Liver (tissue), 9 donors: ENCODE data around the gene PIWIL4. TPM values are rescaled to one million over a fixed set of nuclear protein-coding genes. Genes with fewer than 3 reads are reported as not detected.

Source experiments
- DNase-seq: peaks from one replicate; pipeline ENCODE4 v3.0.0-alpha.2; 2017; ENCODE audit warnings: low spot score
- H3K27ac ChIP-seq, 2 donors: one replicate each; pipeline ENCODE4 v1.7.0; 2013; ENCODE audit warnings: inconsistent platforms in 2 of 2, low read length in 2 of 2, control low read depth in 1 of 2, low read depth in 1 of 2, mild to moderate bottlenecking in 1 of 2
- H3K27me3 ChIP-seq, 4 donors: one replicate each; pipeline versions ENCODE4 v1.6.1 to v1.7.0; 2013; ENCODE audit warnings: low read length in 3 of 4, inconsistent platforms in 1 of 4, mild to moderate bottlenecking in 1 of 4, moderate library complexity in 1 of 4; ENCODE audit not compliant: control insufficient read depth in 4 of 4, insufficient read depth in 4 of 4
- H3K36me3 ChIP-seq, 4 donors: one replicate each; pipeline versions ENCODE4 v1.6.1 to v1.7.0; 2013; ENCODE audit warnings: low read length in 3 of 4, mild to moderate bottlenecking in 3 of 4, low read depth in 1 of 4, moderate library complexity in 1 of 4; ENCODE audit not compliant: control insufficient read depth in 4 of 4, insufficient read depth in 3 of 4
- H3K4me1 ChIP-seq, 4 donors: one replicate each; pipeline versions ENCODE4 v1.6.1 to v1.7.0; 2013; ENCODE audit warnings: low read length in 3 of 4, mild to moderate bottlenecking in 3 of 4, moderate library complexity in 1 of 4; ENCODE audit not compliant: control insufficient read depth in 4 of 4, insufficient read depth in 4 of 4
- H3K4me3 ChIP-seq, 3 donors: one replicate each; pipeline versions ENCODE4 v1.6.1 to v1.7.0; 2013; ENCODE audit warnings: low read length in 3 of 3, control low read depth in 1 of 3, low read depth in 1 of 3, mild to moderate bottlenecking in 1 of 3
- H3K9ac ChIP-seq, 2 donors: one replicate each; pipeline ENCODE4 v1.7.0; 2013; ENCODE audit warnings: low read length in 2 of 2, mild to moderate bottlenecking in 2 of 2, moderate library complexity in 2 of 2, control low read depth in 1 of 2, low read depth in 1 of 2
- H3K9me3 ChIP-seq, 4 donors: one replicate each; pipeline versions ENCODE4 v1.6.1 to v1.7.0; 2013; ENCODE audit warnings: low read length in 3 of 4; ENCODE audit not compliant: control insufficient read depth in 4 of 4
- ATF3 ChIP-seq: IDR thresholded peaks from 2 replicates; pipeline ENCODE4 v1.6.1; 2016; ENCODE audit warnings: antibody characterized with exemption
- CTCF ChIP-seq: fragments of 150-350 bp; IDR thresholded peaks from 2 replicates; pipeline ENCODE4 v1.5.1; 2017; ENCODE audit warnings: improper control_type of control experiment, low read depth, low read length; ENCODE audit not compliant: missing input control
- EGR1 ChIP-seq, 2 donors: IDR thresholded peaks; 2 replicates each; pipeline ENCODE4 v1.6.1; 2016 to 2018; ENCODE audit warnings: antibody characterized with exemption in 2 of 2, low read depth in 2 of 2
- FOXA1 ChIP-seq: IDR thresholded peaks from 2 replicates; pipeline ENCODE4 v1.6.1; 2016; ENCODE audit warnings: antibody characterized with exemption
- FOXA2 ChIP-seq: IDR thresholded peaks from 2 replicates; pipeline ENCODE4 v1.6.1; 2016; ENCODE audit warnings: antibody characterized with exemption
- GABPA ChIP-seq, 2 donors: IDR thresholded peaks in 1 of 2; conservative IDR thresholded peaks in 1 of 2; 2 replicates each; pipeline ENCODE4 v1.6.1; 2016; ENCODE audit warnings: antibody characterized with exemption in 2 of 2, mild to moderate bottlenecking in 1 of 2, moderate library complexity in 1 of 2
- HNF4A ChIP-seq, 2 donors: conservative IDR thresholded peaks; 2 replicates each; pipeline ENCODE4 v1.6.1; 2016; ENCODE audit warnings: antibody characterized with exemption in 2 of 2, mild to moderate bottlenecking in 2 of 2
- HNF4G ChIP-seq: IDR thresholded peaks from 2 replicates; pipeline ENCODE4 v1.6.1; 2016; ENCODE audit warnings: antibody characterized with exemption
- JUND ChIP-seq, 2 donors: IDR thresholded peaks; 2 replicates each; pipeline ENCODE4 v1.6.1; 2016; ENCODE audit warnings: antibody characterized with exemption in 2 of 2
- MAX ChIP-seq: IDR thresholded peaks from 2 replicates; pipeline ENCODE4 v1.6.1; 2016; ENCODE audit warnings: antibody characterized with exemption
- NR2F2 ChIP-seq: IDR thresholded peaks from 2 replicates; pipeline ENCODE4 v1.6.1; 2016; ENCODE audit warnings: antibody characterized with exemption
- RAD21 ChIP-seq, 2 donors: IDR thresholded peaks; 2 replicates each; pipeline ENCODE4 v1.6.1; 2016; ENCODE audit warnings: antibody characterized with exemption in 2 of 2, mild to moderate bottlenecking in 2 of 2
- REST ChIP-seq: IDR thresholded peaks from 2 replicates; pipeline ENCODE4 v1.6.1; 2016; ENCODE audit warnings: antibody characterized with exemption, mild to moderate bottlenecking
- RXRA ChIP-seq, 2 donors: IDR thresholded peaks; 2 replicates each; pipeline ENCODE4 v1.6.1; 2017 to 2018; ENCODE audit warnings: antibody characterized with exemption in 2 of 2, mild to moderate bottlenecking in 1 of 2
- SP1 ChIP-seq: IDR thresholded peaks from 2 replicates; pipeline ENCODE4 v1.6.1; 2018; ENCODE audit warnings: antibody characterized with exemption, mild to moderate bottlenecking
- TAF1 ChIP-seq: conservative IDR thresholded peaks from 2 replicates; pipeline ENCODE4 v1.6.1; 2016; ENCODE audit warnings: antibody characterized with exemption, mild to moderate bottlenecking
- YY1 ChIP-seq: IDR thresholded peaks from 2 replicates; pipeline ENCODE4 v1.6.1; 2016; ENCODE audit warnings: antibody characterized with exemption, mild to moderate bottlenecking
- ZBTB33 ChIP-seq: IDR thresholded peaks from 2 replicates; pipeline ENCODE4 v1.6.1; 2016; ENCODE audit warnings: antibody characterized with exemption
- WGBS: extraction: QIAGEN DNeasy Blood & Tissue Kit; methylation state at CpG from one replicate; pipeline ENCODE4 v1.1.7; 2013; 5-methylcytosine and 5-hydroxymethylcytosine counted together
- polyA plus RNA-seq, 2 donors: library from polyadenylated mRNA; stranded (reverse) in 1 of 2; unstranded in 1 of 2; fragments of 200-250 nt in 1 of 2; fragments of >200 nt in 1 of 2; fragmentation: Nextera tagmentation in 1 of 2; extraction: Ambion mirVana in 1 of 2; gene quantifications; one replicate each; pipeline versions ENCODE4 v1.2.1 to v1.2.3, GENCODE V29; 2013 to 2015
- total RNA-seq, 2 donors: library from RNA; depleted of rRNA; stranded (reverse); fragments of >200 nt; gene quantifications; one replicate each; pipeline ENCODE4 v1.2.3, GENCODE V29; 2014
- donor health status: healthy.
- donor health status: healthy.
- donor health status: healthy.
- donor health status: healthy.
- donor health status: healthy.

Gene PIWIL4
- total and polyA plus RNA-seq, 4 donors, result 0.18 to 1.5 (median 0.51) TPM

GRCh38 chr11:94559361-94559760, 7.8 kb upstream of the PIWIL4 start:
- H3K4me3 ChIP-seq, result no peak overlapping the region
- TF ChIP-seq ZBTB33 (no peak), MAX (no peak), TAF1 (no peak), YY1 (no peak), REST (no peak), EGR1 (IDR thresholded peaks at IDR 0.05; ENCODE audit: low read depth in 2 of 2) (no peak), JUND (IDR thresholded peaks at IDR 0.05) (no peak)
- no peak overlapping the region for H3K9ac ChIP-seq
- no peaks in the 10 kb centered on the region for H3K27me3 ChIP-seq
- H3K27ac ChIP-seq, result no peak overlapping the region
- H3K36me3 ChIP-seq, result no peaks in the 10 kb centered on the region
- no peaks in the 10 kb centered on the region for H3K9me3 ChIP-seq
- no peaks in the 10 kb centered on the region for H3K4me1 ChIP-seq
- DNase-seq, result no peak
- 82% methylated on average over 2 of the region's 2 CpGs for WGBS

GRCh38 chr11:94560834-94561233, 6.3 kb upstream of the PIWIL4 start:
- H3K27me3 ChIP-seq, result no peaks in the 10 kb centered on the region
- DNase-seq, result no peak
- no peaks in the 10 kb centered on the region for H3K9me3 ChIP-seq
- H3K9ac ChIP-seq, result no peak overlapping the region
- H3K4me3 ChIP-seq, result no peak overlapping the region
- no peak for TF ChIP-seq RXRA (IDR thresholded peaks at IDR 0.05)
- TF ChIP-seq ATF3, result no peak
- no peak for TF ChIP-seq ZBTB33
- no peak for TF ChIP-seq CTCF
- no peak for TF ChIP-seq SP1
- no peak for TF ChIP-seq HNF4A (conservative IDR thresholded peaks at IDR 0.05)
- TF ChIP-seq GABPA (IDR thresholded peaks at IDR 0.05 in 1 of 2, conservative IDR thresholded peaks at IDR 0.05 in 1 of 2), result no peak
- no peak for TF ChIP-seq TAF1
- no peak for TF ChIP-seq NR2F2
- no peak for TF ChIP-seq RAD21 (IDR thresholded peaks at IDR 0.05)
- TF ChIP-seq FOXA2, result no peak
- no peak for TF ChIP-seq YY1
- no peak for TF ChIP-seq MAX
- TF ChIP-seq EGR1 (IDR thresholded peaks at IDR 0.05; ENCODE audit: low read depth in 2 of 2), result no peak
- no peak for TF ChIP-seq HNF4G
- TF ChIP-seq REST, result no peak
- TF ChIP-seq FOXA1, result no peak
- H3K27ac ChIP-seq, result no peak overlapping the region
- 88% methylated on average over 3 of the region's 3 CpGs for WGBS
- H3K4me1 ChIP-seq, result no peaks in the 10 kb centered on the region
- no peaks in the 10 kb centered on the region for H3K36me3 ChIP-seq
